ENCODE data around the gene QRICH2. TPM values are rescaled to one million over a fixed set of nuclear protein-coding genes. Genes with fewer than 3 reads are reported as not detected.

QRICH2 gene
- total RNA-seq, 1 donor from 2014 or later: 12.2 TPM

GRCh38 chr17:76272541-76273444 lies 35.3 kb downstream of the QRICH2 start:
- Mint-ChIP-seq H3K27ac (ENCODE audit: unreplicated experiment) (no peak overlapping the region), H3K36me3 (ENCODE audit: unreplicated experiment) (no peaks in the 10 kb centered on the region), H3K9me3 (ENCODE audit: unreplicated experiment) (peaks cover 4% of the 10 kb centered on the region), H3K4me3 (ENCODE audit: unreplicated experiment) (no peak overlapping the region), H3K4me1 (ENCODE audit: low read depth, unreplicated experiment) (peaks cover 16% of the 10 kb centered on the region), H3K27me3 (ENCODE audit: unreplicated experiment) (peaks cover 7% of the 10 kb centered on the region)
- no peak for TF ChIP-seq CTCF (IDR thresholded peaks at IDR 0.05; ENCODE audit: partially characterized antibody, unreplicated experiment)
- DNase-seq: no peak

- no peak for DNase-seq
- peaks cover 17% of the 10 kb centered on the region for H3K4me1 Mint-ChIP-seq (ENCODE audit: low read depth, unreplicated experiment)
- no peak for TF ChIP-seq CTCF (IDR thresholded peaks at IDR 0.05; ENCODE audit: partially characterized antibody, unreplicated experiment)
- H3K4me3 Mint-ChIP-seq (ENCODE audit: unreplicated experiment): no peak overlapping the region
- H3K9me3 Mint-ChIP-seq (ENCODE audit: unreplicated experiment): peaks cover 6% of the 10 kb centered on the region
- H3K27ac Mint-ChIP-seq (ENCODE audit: unreplicated experiment): no peak overlapping the region
- peaks cover 9% of the 10 kb centered on the region for H3K27me3 Mint-ChIP-seq (ENCODE audit: unreplicated experiment)
- no peaks in the 10 kb centered on the region for H3K36me3 Mint-ChIP-seq (ENCODE audit: unreplicated experiment)
These were observed 36.2 kb downstream of the QRICH2 start for GRCh38 chr17:76271669-76272540.

GRCh38 chr17:76270770-76271668 lies 37.1 kb downstream of the QRICH2 start:
- TF ChIP-seq CTCF (IDR thresholded peaks at IDR 0.05; ENCODE audit: partially characterized antibody, unreplicated experiment): no peak
- H3K4me1 Mint-ChIP-seq (ENCODE audit: low read depth, unreplicated experiment): peaks cover 17% of the 10 kb centered on the region
- peaks cover 6% of the 10 kb centered on the region for H3K9me3 Mint-ChIP-seq (ENCODE audit: unreplicated experiment)
- no peak for DNase-seq
- H3K4me3 Mint-ChIP-seq (ENCODE audit: unreplicated experiment): no peak overlapping the region
- no peaks in the 10 kb centered on the region for H3K36me3 Mint-ChIP-seq (ENCODE audit: unreplicated experiment)
- peaks cover 12% of the 10 kb centered on the region for H3K27me3 Mint-ChIP-seq (ENCODE audit: unreplicated experiment)
- H3K27ac Mint-ChIP-seq (ENCODE audit: unreplicated experiment): no peak overlapping the region

GRCh38 chr17:76270127-76270592 lies 37.9 kb downstream of the QRICH2 start:
- Mint-ChIP-seq H3K27me3 (ENCODE audit: unreplicated experiment) (peaks cover 12% of the 10 kb centered on the region), H3K4me1 (ENCODE audit: low read depth, unreplicated experiment) (peaks cover 17% of the 10 kb centered on the region), H3K9me3 (ENCODE audit: unreplicated experiment) (peaks cover 6% of the 10 kb centered on the region), H3K27ac (ENCODE audit: unreplicated experiment) (no peak overlapping the region), H3K36me3 (ENCODE audit: unreplicated experiment) (no peaks in the 10 kb centered on the region), H3K4me3 (ENCODE audit: unreplicated experiment) (no peak overlapping the region)
- TF ChIP-seq CTCF (IDR thresholded peaks at IDR 0.05; ENCODE audit: partially characterized antibody, unreplicated experiment): no peak
- DNase-seq: no peak

All from glutamatergic neuron (in vitro differentiated cells).